ENCODE data around the gene ABHD16B.
"Not testable (repeated sequence)": the region's sequence is repeated elsewhere in the genome, so short reads cannot be mapped to it uniquely, and the experiment has no call there.

ABHD16B gene

GRCh38 chr20:63856098-63856511 lies 5.2 kb upstream of the ABHD16B start:
- no peak for DNase-seq

GRCh38 chr20:63857764-63858392 lies 3.4 kb upstream of the ABHD16B start:
- DNase-seq: no peak

- no peak for DNase-seq
Measured at GRCh38 chr20:63858393-63859165, 2.7 kb upstream of the ABHD16B start.

GRCh38 chr20:63859166-63859699 lies 2.1 kb upstream of the ABHD16B start:
- DNase-seq: no peak

- no peak for DNase-seq
Measured at GRCh38 chr20:63860325-63861051, 810 bp upstream of the ABHD16B start.

GRCh38 chr20:63861981-63862901 lies 943 bp downstream of the ABHD16B start:
- DNase-seq: no peak

GRCh38 chr20:63863021-63863797 lies 1.9 kb downstream of the ABHD16B start:
- DNase-seq: no peak

GRCh38 chr20:63863798-63864544 lies 2.7 kb downstream of the ABHD16B start:
- peak; percentile 75 to 91 for DNase-seq

- DNase-seq: no peak
Measured at GRCh38 chr20:63864545-63864977, 3.3 kb downstream of the ABHD16B start.

- DNase-seq: peak; percentile 100
Measured at GRCh38 chr20:63864978-63865640, 3.8 kb downstream of the ABHD16B start, which contains the start of gene TPD52L2. Gene TPD52L2 (plus strand): TSS chr20:63865270. CDS start chr20:63865366, 96 bp downstream.

- DNase-seq: not testable (repeated sequence)
Measured at GRCh38 chr20:63867042-63867441, 5.7 kb downstream of the ABHD16B start.

GRCh38 chr20:63868264-63868663 lies 7.0 kb downstream of the ABHD16B start:
- DNase-seq: no peak

GRCh38 chr20:63873477-63873971 lies 12.2 kb downstream of the ABHD16B start:
- DNase-seq: no peak

- not testable (repeated sequence) for DNase-seq
Measured at GRCh38 chr20:63874241-63874640, 12.9 kb downstream of the ABHD16B start.

GRCh38 chr20:63876489-63877036 lies 15.3 kb downstream of the ABHD16B start:
- DNase-seq: no peak

GRCh38 chr20:63877755-63878470 lies 16.6 kb downstream of the ABHD16B start:
- DNase-seq: no peak

- DNase-seq: no peak
Measured at GRCh38 chr20:63878899-63879663, 17.8 kb downstream of the ABHD16B start.

GRCh38 chr20:63880901-63881300 lies 19.6 kb downstream of the ABHD16B start:
- DNase-seq: not testable (repeated sequence)
